Thoracic aorta endothelial cell (primary cell): ENCODE data around the gene MON1A. TPM values are rescaled to one million over a fixed set of nuclear protein-coding genes. Genes with fewer than 3 reads are reported as not detected.

Experiments used
- small RNA-seq: library from RNA; depleted of rRNA; stranded (forward); fragments of <200 nt; gene quantifications from one replicate; pipeline ENCODE3, GENCODE V24; 2012
- total RNA-seq: library from RNA; depleted of rRNA; stranded (reverse); fragments of >200 nt; gene quantifications from 2 replicates; pipeline ENCODE4 v1.2.3, GENCODE V29; 2012

MON1A gene, protein sequence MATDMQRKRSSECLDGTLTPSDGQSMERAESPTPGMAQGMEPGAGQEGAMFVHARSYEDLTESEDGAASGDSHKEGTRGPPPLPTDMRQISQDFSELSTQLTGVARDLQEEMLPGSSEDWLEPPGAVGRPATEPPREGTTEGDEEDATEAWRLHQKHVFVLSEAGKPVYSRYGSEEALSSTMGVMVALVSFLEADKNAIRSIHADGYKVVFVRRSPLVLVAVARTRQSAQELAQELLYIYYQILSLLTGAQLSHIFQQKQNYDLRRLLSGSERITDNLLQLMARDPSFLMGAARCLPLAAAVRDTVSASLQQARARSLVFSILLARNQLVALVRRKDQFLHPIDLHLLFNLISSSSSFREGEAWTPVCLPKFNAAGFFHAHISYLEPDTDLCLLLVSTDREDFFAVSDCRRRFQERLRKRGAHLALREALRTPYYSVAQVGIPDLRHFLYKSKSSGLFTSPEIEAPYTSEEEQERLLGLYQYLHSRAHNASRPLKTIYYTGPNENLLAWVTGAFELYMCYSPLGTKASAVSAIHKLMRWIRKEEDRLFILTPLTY
- 14.6 and 17.0 TPM in 2 replicates for total RNA-seq

DNA sequence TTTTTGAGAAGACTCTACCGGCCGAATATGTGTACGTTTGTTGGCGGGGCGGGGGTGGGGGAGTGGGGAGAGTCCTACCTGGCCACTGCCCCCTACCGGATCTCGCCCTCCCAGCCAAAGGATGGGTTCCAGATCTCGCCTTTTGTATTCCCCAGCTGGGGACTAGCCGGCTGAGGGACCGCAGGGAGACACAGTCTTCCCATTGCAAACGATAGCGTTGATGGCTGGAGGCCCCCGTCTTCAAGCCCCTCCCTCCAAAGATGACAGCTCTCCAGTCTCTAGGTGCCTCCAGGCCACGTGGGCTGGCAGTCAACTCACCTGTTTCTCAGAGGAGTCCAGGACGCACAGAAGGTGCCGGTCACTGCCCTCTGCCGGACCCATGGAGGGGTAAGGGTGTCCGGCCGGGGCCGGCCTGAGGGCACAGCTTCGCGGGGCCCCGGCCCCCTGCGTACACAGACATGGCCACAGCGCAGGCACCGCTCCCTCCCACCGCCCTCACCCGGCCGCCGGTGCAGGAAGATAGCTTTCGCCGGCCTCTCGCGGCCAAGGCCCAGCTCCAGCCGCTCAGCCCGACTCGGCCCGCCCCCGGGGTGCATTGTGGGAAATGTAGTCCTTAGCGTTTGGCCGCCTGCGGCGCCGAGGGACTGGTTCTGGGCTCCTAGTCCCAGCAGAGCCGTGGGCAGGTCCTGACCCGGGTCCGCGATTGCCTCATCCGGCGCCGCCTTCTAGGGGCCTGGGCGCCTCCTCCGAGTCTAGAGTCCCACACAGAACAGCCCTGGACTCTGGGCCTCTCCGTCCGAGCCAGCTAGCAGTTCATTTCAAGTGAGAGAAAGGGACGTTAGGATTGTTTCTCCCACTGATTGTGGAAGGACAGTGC lies at the start of gene MON1A:
Gene MON1A, minus strand, starts transcription at position 521 of the 877 bp plus-strand sequence. CDS start 16,465 bp downstream, outside the sequence.

DNA sequence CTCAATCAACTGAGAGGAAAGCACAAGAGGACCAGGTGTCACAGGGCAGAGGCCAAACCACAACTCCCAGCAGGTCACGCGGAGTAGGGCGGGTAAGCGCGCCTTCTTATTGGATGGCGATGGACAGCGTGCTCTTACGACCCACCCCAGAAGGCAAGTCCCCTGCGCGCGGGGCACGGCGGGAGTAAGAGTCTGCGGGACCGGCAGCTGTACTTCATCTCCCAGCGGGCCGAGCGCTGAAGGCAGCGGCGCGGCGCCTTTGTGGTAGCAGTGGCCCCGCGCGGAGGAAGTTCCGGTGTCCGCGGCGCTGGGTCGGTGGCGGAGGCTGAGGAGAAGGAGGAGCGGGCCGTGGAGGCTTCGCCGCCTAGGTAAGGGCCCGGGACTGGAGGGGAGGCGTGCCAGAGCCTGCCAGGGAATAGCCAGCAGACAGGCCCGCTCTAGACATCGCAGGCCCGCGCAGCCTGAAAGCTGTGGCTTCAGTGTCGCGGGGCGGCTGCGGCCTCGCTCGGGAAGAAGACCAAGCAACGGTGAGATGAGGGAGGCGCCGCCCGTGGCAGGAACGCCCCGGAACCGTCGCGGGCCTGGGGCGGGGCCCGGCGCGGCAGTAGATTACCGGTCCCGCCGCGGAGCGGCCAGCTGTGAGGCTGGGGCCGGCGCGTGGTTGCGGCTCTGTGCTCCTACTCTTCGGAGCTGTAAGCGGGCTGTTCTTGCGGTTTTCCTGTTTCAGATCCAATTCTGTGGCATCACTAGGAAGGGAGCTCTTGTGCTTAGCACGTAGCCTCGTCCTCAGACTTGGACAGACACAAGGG lies 10.5 kb upstream of the MON1A start, which contains the start of gene RBM6:
Gene RBM6, plus strand, starts transcription at position 293 of the 809 bp plus-strand sequence. CDS start 22,492 bp downstream, outside the sequence.

DNA sequence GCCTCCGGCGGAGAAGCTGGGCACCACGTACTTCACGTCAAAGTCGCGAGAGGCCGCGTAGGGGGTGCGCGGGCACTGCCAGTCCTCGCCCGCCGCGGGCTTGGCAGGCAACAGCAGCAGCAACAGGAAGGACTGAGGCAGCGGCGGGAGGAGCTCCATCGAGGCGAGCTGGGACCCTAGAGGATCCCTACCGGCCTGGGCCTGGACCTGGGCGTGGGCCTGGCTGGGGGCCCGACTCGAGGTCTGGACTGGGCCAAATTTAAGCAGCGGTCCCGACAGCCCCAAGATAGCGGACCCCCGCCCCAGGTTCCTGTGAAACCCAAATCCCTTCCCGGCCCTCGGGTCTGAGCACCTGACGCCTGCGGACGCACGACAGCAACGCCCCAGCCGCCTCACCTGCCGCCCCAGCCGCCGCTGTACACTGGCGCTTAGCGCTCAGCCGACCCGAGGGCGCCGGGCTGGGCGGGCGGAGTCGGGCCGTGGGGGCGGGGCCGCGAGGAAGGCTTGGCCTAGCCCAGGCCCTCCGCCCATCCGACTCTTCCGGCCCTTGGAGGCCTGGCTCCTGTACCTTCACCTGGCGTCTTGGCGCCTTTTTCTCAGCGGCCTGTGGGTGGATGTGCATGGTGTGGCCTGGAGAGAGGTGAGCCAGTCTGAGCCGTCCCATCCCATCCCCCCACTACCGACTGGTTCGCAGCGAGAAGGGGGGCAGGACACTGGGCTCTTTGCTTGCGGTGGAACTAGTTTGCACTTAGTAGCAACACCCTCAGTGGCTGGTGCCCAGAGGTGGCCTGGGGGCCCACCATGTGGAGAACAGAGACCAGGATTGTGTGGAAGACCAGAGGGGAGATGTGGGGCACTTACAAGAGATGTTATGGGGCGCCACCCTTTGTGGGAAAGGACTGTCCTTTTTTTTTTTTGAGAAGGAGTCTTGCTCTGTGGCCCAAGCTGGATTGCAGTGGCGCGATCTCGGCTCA lies 25.9 kb downstream of the MON1A start, which contains the start of gene MST1R:
Gene MST1R, minus strand, starts transcription at position 423 of the 974 bp plus-strand sequence. Its CDS starts 264 bp downstream, at position 159.

DNA sequence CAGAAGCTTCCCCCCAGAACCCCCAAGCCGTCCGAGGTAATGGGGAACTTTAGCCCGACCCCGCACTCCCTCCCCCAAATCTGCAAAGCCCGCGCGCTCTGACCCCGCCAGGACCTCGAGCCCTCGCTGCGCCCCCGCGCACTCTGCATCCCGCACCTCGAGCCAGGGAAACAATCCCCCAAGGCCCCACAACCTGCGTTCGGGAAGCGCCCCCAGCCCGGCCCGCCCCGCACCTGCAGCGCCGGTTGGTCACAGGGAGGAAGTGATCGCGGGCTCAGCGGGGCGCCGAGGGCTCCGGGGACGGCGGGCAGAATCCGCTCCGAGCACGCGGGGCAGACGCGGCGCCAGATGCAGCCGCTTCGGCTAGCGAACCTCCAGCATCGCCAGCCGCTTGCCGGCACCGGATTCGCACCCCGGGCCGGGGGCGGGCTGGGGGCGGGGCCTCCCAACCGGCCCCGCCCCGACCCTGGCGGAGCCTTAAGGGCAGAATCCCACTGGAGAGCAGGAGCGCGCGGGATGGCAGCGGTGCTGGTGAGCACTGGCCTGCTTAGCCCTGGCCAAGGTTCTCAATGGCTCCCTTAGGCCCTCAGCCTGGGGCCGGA lies 60.0 kb downstream of the MON1A start, which contains the start of gene CAMKV:
Gene CAMKV, minus strand, starts transcription at position 382 of the 602 bp plus-strand sequence. CDS start 7,518 bp downstream, outside the sequence.

Small RNAs within 50 kb of the gene (small RNA-seq; reads per million reads assigned to genes)
- gene RN7SL217P, result not detected

Other genes starting within 250 kb of the MON1A start
- 1.1 and 2.3 TPM in 2 replicates for gene MST1, start 240.3 kb downstream of the MON1A start, total RNA-seq
- gene RNF123, start 240.3 kb downstream of the MON1A start, total RNA-seq, result 19.1 and 25.0 TPM in 2 replicates
- gene AMIGO3, start 210.1 kb downstream of the MON1A start, total RNA-seq, result 0.14 TPM in 1 of 2 replicates, not detected in the other
- gene GMPPB, start 205.9 kb downstream of the MON1A start, total RNA-seq, result 39.8 and 42.0 TPM in 2 replicates
- 44.5 and 53.0 TPM in 2 replicates for gene IP6K1, start 143.3 kb downstream of the MON1A start, total RNA-seq
- not detected in 2 replicates for gene CDHR4, start 129.9 kb downstream of the MON1A start, total RNA-seq
- gene INKA1, start 126.5 kb downstream of the MON1A start, total RNA-seq, result 5.8 and 7.6 TPM in 2 replicates
- gene UBA7, start 115.9 kb downstream of the MON1A start, total RNA-seq, result 20.9 and 33.5 TPM in 2 replicates
- 4.8 and 5.5 TPM in 2 replicates for gene TRAIP, start 73.2 kb downstream of the MON1A start, total RNA-seq
- gene CAMKV, start 59.9 kb downstream of the MON1A start, total RNA-seq, result not detected in 2 replicates
- gene MST1R, start 25.9 kb downstream of the MON1A start, total RNA-seq, result 1.2 and 2.2 TPM in 2 replicates
- gene RBM6, start 10.3 kb upstream of the MON1A start, total RNA-seq, result 77.5 and 83.2 TPM in 2 replicates
- 195 and 202 TPM in 2 replicates for gene RBM5, start 159.1 kb upstream of the MON1A start, total RNA-seq
- 75.3 and 134 TPM in 2 replicates for gene SEMA3F, start 225.5 kb upstream of the MON1A start, total RNA-seq